GM21423 (cell line): ENCODE results near the gene TNFSF9.

Experiments
- ATAC-seq: cut with Tn5 transposase; IDR thresholded peaks from one replicate; pipeline ENCODE4 v1.9.1; 2021; ENCODE audit warnings: mild to moderate bottlenecking, moderate library complexity; ENCODE audit not compliant: unreplicated experiment

Gene TNFSF9

GRCh38 chr19:6530386-6531162 is at the start of gene TNFSF9:
Gene TNFSF9 (plus strand): TSS chr19:6531026. CDS start chr19:6531037, 11 bp downstream.
- ATAC-seq, result peak; percentile 36

GRCh38 chr19:6481541-6482342 is 49.1 kb upstream of the TNFSF9 start, which contains the start of gene DENND1C:
Gene DENND1C (minus strand): TSS chr19:6481787. CDS start chr19:6481695, 92 bp downstream.
- peak; percentile 55 for ATAC-seq

GRCh38 chr19:6482343-6482686 is 48.5 kb upstream of the TNFSF9 start:
- ATAC-seq, result no peak

GRCh38 chr19:6483235-6483634 is 47.6 kb upstream of the TNFSF9 start:
- no peak for ATAC-seq

GRCh38 chr19:6484230-6484629 is 46.6 kb upstream of the TNFSF9 start:
- no peak for ATAC-seq

GRCh38 chr19:6484831-6485230 is 46.0 kb upstream of the TNFSF9 start:
- ATAC-seq, result no peak

GRCh38 chr19:6489278-6490061 is 41.4 kb upstream of the TNFSF9 start:
- ATAC-seq, result no peak

- ATAC-seq, result no peak
Observed at GRCh38 chr19:6490134-6490533, 40.7 kb upstream of the TNFSF9 start.

- no peak for ATAC-seq
Observed at GRCh38 chr19:6491802-6492592, 38.8 kb upstream of the TNFSF9 start.

GRCh38 chr19:6494438-6495036 is 36.3 kb upstream of the TNFSF9 start:
- ATAC-seq, result no peak

- ATAC-seq, result no peak
Observed at GRCh38 chr19:6495947-6496346, 34.9 kb upstream of the TNFSF9 start.

GRCh38 chr19:6498294-6499036 is 32.4 kb upstream of the TNFSF9 start:
- ATAC-seq, result no peak

GRCh38 chr19:6499052-6499790 is 31.6 kb upstream of the TNFSF9 start:
- ATAC-seq, result no peak

GRCh38 chr19:6500837-6501739 is 29.7 kb upstream of the TNFSF9 start:
- no peak for ATAC-seq

- ATAC-seq, result no peak
Observed at GRCh38 chr19:6501740-6502648, 28.8 kb upstream of the TNFSF9 start, which contains the start of gene TUBB4A. Gene TUBB4A (minus strand): TSS chr19:6502309. CDS start chr19:6502212, 97 bp downstream.

GRCh38 chr19:6503407-6504201 is 27.2 kb upstream of the TNFSF9 start:
- ATAC-seq, result no peak
